ENCODE measurements around the gene C3orf18.
"Not testable (repeated sequence)": the region's sequence is repeated elsewhere in the genome, so short reads cannot be mapped to it uniquely, and the experiment has no call there.

C3orf18 gene

DNA sequence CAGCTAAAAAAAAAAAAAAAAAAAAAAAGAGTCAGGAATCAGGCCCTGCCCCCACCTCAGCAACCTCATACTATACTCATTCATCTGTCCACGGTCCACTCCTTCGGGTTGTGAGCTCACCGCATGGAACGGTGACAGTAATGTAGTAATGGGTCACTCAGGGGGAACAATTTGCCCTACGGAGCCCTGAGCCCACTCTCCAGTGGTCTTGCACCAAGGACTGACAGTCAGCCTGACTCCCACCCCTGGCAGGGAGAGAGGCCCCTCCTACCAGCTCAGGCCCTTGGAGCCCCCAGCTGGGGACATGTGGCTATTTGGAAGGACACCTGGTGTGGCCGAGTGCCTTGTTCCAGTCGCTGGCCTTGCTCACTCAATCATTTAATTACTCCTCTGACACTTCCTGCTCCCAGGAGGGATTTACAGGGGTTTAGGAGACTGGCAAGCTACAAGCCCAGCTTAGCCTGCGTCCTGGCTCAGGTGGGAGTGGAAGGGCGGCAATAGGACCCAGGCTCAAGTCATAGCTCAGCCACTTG, 44.2 kb downstream of the C3orf18 start:
- no peak for DNase-seq (ENCODE audit: low spot score)

DNA sequence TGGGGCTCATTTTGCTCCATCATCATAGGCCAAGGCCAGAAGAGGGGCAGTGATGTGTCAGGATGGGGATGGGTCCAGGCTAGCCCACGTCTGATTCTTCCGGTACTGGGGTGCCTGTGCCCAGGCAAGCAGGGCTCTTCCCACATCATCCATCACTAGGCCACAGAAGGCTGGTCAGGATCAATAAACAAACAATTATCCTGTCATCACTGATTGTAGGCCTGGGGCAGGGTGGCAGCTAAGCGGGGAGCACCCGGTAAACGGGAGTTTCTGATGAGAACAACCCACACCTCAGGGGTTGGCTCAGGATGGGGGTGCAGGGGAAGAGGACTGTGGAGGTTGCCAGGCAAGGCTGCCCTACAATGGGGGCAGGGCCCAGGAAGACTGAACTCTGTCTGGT, 46.0 kb downstream of the C3orf18 start:
- DNase-seq (ENCODE audit: low spot score), result no peak

DNA sequence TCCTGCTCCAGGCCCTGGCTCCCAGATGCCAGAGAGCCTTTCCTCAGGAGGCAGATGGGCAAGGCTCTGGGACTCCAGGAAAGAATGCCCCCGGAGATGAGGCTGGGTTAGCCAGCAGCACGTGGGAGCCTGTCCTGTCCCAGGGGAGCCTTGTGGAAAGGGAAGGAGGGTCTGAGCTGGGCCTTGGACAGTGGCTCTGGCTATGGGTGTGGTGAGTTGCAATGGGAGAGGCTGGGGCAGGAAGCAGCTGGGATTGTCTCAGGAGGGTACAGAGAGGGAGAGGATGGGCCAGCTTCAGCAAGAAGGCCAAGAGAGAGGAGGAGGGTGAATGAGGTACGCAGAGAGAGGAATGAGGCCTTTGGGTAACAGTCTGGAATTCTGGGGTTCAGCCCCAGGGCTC, 46.7 kb downstream of the C3orf18 start:
- DNase-seq (ENCODE audit: low spot score), result no peak

DNA sequence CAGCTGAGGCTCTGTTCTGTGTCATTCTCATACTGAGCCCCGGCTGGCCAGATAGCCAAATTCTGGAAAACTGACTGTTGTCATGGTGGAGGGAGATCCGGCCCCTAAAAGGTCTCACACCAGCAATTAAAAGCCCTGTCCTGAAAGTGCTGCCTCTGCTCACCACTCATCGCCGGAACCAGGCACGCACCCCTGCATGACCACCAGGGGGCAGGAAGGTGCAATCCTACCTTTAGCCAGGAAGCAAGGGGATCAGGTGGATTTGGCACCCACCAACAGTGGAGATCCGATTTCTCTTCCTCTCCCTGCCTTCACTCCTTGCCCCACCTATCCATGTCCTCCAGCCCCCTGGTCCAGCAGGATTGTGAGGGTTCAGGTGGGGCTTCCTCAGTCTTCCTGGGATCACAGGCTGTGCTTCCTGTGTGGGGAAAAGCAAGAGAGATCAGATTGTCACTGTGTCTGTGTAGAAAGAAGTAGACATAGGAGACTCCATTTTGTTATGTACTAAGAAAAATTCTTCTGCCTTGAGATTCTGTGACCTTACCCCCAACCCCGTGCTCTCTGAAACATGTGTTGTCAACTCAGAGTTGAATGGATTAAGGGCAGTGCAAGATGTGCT, 48.0 kb downstream of the C3orf18 start:
- peak; percentile 72 for DNase-seq (ENCODE audit: low spot score)

DNA sequence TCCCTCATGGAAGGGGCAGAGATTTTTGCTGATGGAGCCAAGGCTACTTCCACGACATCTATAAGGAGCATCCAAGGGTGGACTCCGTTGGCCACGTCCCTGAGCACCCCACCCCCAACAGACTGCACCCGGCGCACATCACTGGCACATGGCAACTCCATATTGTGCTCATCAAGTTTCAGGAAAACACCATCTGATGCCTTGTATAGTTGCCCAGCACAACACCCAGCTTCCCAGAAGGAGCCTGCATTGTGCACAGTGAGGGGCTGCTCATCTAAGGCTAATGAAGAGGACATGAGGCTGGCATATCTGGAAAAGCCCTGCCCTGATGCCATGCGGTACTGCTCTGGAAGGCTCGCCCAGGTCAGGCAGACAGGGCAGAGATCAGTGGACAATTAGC, 49.1 kb downstream of the C3orf18 start:
- no peak for DNase-seq (ENCODE audit: low spot score)

DNA sequence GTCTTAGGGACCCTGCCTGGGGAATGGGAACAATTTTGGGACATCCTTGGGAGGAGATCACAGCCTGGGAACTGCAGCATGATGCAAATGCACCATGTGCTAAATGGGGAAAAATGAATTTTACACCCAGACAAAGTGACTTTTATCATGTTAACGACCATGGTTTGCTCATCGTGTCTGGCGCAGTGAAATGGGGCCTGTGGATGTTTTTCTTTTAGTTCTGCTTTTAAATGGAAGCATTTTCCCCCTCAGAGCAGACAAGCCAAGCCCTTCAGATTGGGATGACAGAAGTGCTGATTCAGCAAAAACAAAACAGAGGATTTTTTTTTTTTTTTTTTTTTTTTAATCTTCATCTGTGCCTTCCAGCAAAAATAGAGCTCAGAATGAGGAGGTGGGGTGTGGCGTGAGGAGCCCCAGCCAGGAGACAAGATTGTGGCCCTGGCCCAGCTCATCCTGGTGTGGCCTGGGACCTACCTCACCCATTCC, 49.8 kb downstream of the C3orf18 start:
- DNase-seq (ENCODE audit: low spot score), result no peak

DNA sequence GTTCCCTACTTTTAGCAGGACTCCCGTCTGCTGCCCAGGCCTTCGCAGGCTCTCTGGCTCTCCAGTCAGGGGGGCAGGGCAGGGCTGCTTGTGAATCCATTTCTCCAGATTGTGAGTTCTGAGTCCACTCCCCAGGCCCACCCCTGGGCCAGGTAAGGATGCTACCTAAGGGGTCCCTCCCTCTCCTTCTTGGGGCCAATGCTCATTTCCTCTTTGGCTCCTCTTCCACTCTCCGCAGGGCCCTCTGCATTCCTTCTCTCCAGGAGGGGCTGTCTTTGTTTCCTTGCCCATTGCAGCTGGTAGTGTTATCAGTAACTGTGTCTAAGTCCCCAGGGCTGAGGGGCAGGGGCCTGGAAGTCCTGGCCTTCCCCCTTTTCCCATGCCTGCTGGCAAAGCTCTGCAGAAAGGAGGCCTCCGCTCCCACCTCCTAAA, 51.1 kb downstream of the C3orf18 start:
- DNase-seq (ENCODE audit: low spot score), result no peak

DNA sequence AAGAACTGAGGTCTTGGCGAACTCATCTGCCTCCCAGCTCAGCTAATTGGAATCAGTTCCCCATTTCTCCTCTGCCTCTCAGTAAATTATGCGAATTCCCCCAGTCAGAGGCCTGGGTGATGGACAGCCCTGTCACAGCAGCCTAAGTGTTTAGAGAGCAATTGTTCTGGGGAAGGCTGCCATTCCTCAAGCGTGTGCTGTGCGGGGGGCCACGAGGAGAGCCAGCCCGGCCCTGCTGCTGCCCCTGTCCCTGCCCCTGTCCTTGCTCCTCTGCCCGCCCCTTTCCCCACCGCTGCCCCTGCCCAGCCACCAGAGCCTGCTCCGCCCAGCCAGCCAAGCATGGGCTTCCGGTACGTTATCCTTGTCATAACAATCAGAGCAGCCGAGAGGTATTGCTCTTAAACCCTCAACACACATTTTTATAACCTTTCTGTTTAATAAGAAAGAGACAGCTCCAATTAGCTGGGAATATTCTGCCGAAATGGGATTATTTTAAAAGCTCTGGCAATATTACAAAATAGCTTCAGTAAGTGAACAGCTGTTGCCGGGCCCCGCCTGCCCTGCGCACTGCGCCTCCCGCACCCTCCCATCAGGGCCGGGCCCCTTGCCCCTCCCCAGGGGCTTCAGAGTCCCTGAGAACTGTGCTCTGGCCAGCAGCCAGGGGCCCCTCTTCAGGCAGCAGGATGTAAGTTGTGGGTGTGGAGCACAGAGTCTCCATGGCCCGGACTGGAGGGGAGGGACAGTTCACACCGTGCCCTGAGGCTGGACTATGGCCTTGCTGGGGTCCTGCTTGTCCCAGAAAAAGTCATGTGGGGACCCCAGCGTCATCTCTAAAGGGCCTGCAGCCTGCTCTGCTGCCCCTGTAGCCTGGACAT, 51.7 kb downstream of the C3orf18 start:
- no peak for DNase-seq (ENCODE audit: low spot score)

DNA sequence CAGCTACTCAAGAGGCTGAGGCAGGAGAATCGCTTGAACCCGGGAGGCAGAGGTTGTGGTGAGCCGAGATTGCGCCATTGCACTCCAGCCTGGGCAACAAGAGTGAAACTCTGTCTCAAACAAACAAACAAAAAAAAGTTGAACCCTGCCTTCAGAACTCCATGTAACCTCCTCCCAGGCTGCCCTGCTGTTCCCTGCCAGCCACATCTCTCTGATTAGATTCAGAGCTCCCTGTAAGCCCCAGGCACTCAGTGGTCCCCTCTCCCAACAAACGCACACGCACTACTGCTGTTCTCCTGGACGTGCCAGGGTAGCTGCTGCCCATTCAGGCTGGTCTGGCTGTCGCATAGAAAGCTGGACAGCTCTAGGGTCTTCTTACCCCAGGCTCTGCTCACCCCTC, 54.6 kb downstream of the C3orf18 start:
- DNase-seq (ENCODE audit: low spot score), result not testable (repeated sequence)

DNA sequence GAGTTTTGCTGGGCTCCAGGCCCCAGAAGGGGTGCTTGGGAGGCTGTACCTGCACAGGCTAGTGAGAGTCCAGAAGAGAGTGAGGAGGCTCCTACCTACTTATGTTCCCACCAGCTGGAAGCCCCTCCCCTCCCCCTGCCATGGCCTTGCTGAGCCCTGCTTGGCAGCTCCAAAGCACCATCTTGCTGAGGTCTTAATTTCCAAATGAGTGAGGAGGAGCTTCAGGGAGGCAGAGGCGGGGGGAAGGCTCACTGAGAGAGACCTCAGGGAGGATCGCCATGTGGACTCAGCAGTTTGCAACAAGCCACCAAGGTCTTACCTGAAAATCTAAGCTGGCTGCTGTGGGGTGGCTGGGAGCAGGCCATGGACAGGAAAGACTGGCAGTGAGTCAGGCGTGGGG, 55.4 kb downstream of the C3orf18 start:
- no peak for DNase-seq (ENCODE audit: low spot score)

DNA sequence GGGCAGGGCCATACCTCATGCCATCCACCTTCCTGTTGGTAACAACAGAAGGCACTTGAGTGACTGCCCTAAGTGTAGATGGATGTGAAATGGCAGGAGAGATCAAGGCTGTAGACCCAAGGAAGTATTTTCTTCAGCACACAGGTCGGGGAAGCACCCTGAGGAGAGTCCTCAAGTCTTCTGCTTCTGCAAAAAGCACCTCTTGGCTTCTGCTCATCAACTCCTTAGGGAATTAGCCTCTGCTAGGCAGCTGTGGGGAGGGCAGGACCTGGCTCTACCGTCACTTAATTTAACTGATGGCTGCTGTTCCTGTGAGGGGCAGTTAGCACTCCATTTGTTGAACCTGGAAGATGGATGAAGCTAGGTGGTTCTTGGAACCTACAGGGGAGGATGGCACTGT, 57.2 kb downstream of the C3orf18 start:
- DNase-seq (ENCODE audit: low spot score), result no peak

DNA sequence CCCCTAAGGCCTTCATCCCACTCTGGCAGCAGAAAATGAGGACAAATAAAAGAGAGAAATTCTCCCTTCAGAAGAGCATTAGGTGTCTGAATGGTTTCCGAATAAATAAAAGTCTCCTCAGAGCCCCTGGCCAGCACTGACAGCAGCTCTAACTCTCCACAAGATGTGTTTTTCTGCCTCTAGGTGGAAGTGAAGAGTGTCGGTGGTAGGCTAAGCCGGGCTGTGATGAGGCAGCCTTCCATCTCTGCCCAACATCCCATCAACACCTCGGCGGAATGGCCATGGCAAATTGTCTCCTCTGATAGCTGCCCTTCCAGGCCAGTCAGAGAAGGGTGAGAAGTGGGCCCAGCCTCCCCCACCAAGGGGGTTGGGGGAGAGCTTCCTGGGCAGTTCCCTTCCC, 57.8 kb downstream of the C3orf18 start:
- DNase-seq (ENCODE audit: low spot score), result no peak

DNA sequence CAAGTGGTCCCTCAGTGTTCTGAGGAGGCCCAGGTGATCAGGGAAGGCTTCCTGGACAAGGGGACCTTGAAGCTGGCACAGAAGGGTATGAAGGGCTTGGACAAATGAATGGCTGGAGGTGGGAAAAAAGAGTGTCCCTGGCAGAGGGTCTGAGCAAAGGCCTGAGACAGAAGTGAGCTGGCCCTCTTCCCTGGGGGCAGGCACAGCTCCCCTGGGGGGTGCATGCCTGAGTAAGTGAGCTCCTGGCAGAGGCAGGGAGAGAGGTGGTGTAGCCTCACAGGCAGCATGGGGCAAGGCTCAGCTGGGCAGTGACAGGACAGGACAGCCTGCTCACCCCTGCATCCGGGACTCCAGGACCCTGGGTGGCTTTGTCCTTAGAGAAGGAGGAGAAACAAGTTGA, 58.7 kb downstream of the C3orf18 start:
- DNase-seq (ENCODE audit: low spot score), result no peak
